Psoas muscle (tissue), 8 donors: ENCODE results near the gene CHN2. TPM values are rescaled to one million over a fixed set of nuclear protein-coding genes. Genes with fewer than 3 reads are reported as not detected.

Experiments used
- ATAC-seq, 4 donors: fragments of 200-7000 bp; cut with Tn5 transposase; one replicate each; pipeline ENCODE4 v1.9.1; 2020; ENCODE audit warnings: moderate library complexity in 3 of 4, mild to moderate bottlenecking in 2 of 4
- DNase-seq, 2 donors: peaks; one replicate each; pipeline ENCODE4 v3.0.0-alpha.2; 2020
- H3K27ac ChIP-seq: fragments of 200-600 bp; one replicate; pipeline ENCODE4 v1.8.0; 2022
- H3K27me3 ChIP-seq, 3 donors: fragments of 200-600 bp in 1 of 3; one replicate each; pipeline versions ENCODE4 v1.6.1 to v1.8.0; 2013 to 2022; ENCODE audit warnings: low read length in 2 of 3, mild to moderate bottlenecking in 2 of 3, moderate library complexity in 1 of 3; ENCODE audit not compliant: insufficient read depth in 3 of 3
- H3K36me3 ChIP-seq, 2 donors: fragments of 200-600 bp in 1 of 2; one replicate each; pipeline versions ENCODE4 v1.6.1 to v1.8.0; 2013 to 2022; ENCODE audit warnings: low read depth in 1 of 2, mild to moderate bottlenecking in 1 of 2, moderate library complexity in 1 of 2; ENCODE audit not compliant: insufficient read depth in 1 of 2
- H3K4me1 ChIP-seq: fragments of 200-600 bp; one replicate; pipeline ENCODE4 v1.8.0; 2022
- H3K4me3 ChIP-seq: fragments of 200-600 bp; one replicate; pipeline ENCODE4 v1.8.0; 2022; ENCODE audit warnings: mild to moderate bottlenecking
- H3K9me3 ChIP-seq: fragments of 200-600 bp; one replicate; pipeline ENCODE4 v1.8.0; 2022
- WGBS, 3 donors: extraction: QIAGEN DNeasy Blood & Tissue Kit; methylation state at CpG; one replicate each; pipeline versions ENCODE4 v1.1.6 to v1.1.7; 2013; 5-methylcytosine and 5-hydroxymethylcytosine counted together
- intact Hi-C, 2 donors: fragments of 100-400 bp; cut with DNase I; formaldehyde crosslinking; loops; one replicate each; pipeline versions ENCODE4 v1.11.0 to v1.14.2; 2022
- polyA plus RNA-seq, 3 donors: library from polyadenylated mRNA; stranded (reverse); fragments of 200-250 nt; gene quantifications; one replicate each; pipeline ENCODE4 v1.2.3, GENCODE V29; 2013
- total RNA-seq, 4 donors: library from RNA; stranded (reverse); fragmentation: NEBNext Ultra II Directional in 2 of 4; extraction: Animal tissue kit (Norgen Biotek cat#: 25700) in 2 of 4; gene quantifications; one replicate each; pipeline versions ENCODE4 v1.2.1 to v1.2.4, GENCODE V29; 2021 to 2023
- TF ChIP-seq, protein P1 (sequence below): fragments of 200-600 bp; IDR thresholded peaks from one replicate; pipeline ENCODE4 v1.8.0; 2022; ENCODE audit warnings: antibody characterized with exemption
- donor health status: healthy with polysubstance abuse.
- donor health status: DM: no; HTN: no; CAD: no; lungs with moderate emphysema.
- donor health status: Bipolar disorder and iron deficiency.
- donor health status: healthy.
- donor health status: DM: yes; HTN: yes; CAD: no.
- donor health status: DM: no; HTN: no; CAD: no.
- donor health status: DM: no; HTN: no; CAD: no.
- donor health status: DM: yes; HTN: yes; CAD: no.

Gene CHN2
- total and polyA plus RNA-seq, 7 donors, result 0.43 to 18.1 (median 2.3) TPM

DNA sequence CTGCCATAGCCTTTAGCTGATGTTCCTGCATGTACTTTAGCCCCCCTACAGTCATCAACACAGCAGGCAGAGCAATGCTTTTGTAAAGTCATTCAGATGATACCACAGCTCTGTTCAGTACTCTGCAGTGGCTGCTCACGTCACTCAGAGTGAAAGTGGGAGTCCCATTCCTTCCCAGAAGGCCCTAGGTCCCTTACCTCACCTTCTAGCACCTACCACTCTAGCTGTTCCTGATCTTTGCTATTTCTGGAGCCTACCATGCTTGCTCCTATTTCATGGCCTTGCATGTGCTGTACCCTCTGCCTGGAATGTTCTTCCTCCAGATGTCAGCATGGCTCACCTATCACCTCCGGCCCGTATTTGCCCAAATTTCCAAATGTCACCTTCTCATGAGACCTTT, 274.7 kb downstream of the CHN2 start:
- DNase-seq (no peak), ATAC-seq (no peak)
- no peak overlapping the region for H3K27ac ChIP-seq
- H3K4me3 ChIP-seq, result no peak overlapping the region
- no peaks in the 10 kb centered on the region for H3K4me1 ChIP-seq
- H3K27me3 ChIP-seq, result no peaks in the 10 kb centered on the region
- 90 to 96% (median 95%) methylated on average over 3 of the region's 3 CpGs for WGBS, 3 donors
- no peaks in the 10 kb centered on the region for H3K36me3 ChIP-seq
- TF ChIP-seq, protein P1, sequence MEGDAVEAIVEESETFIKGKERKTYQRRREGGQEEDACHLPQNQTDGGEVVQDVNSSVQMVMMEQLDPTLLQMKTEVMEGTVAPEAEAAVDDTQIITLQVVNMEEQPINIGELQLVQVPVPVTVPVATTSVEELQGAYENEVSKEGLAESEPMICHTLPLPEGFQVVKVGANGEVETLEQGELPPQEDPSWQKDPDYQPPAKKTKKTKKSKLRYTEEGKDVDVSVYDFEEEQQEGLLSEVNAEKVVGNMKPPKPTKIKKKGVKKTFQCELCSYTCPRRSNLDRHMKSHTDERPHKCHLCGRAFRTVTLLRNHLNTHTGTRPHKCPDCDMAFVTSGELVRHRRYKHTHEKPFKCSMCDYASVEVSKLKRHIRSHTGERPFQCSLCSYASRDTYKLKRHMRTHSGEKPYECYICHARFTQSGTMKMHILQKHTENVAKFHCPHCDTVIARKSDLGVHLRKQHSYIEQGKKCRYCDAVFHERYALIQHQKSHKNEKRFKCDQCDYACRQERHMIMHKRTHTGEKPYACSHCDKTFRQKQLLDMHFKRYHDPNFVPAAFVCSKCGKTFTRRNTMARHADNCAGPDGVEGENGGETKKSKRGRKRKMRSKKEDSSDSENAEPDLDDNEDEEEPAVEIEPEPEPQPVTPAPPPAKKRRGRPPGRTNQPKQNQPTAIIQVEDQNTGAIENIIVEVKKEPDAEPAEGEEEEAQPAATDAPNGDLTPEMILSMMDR, result no peak
- intact Hi-C loops, result no loop called here
- no peaks in the 10 kb centered on the region for H3K9me3 ChIP-seq

DNA sequence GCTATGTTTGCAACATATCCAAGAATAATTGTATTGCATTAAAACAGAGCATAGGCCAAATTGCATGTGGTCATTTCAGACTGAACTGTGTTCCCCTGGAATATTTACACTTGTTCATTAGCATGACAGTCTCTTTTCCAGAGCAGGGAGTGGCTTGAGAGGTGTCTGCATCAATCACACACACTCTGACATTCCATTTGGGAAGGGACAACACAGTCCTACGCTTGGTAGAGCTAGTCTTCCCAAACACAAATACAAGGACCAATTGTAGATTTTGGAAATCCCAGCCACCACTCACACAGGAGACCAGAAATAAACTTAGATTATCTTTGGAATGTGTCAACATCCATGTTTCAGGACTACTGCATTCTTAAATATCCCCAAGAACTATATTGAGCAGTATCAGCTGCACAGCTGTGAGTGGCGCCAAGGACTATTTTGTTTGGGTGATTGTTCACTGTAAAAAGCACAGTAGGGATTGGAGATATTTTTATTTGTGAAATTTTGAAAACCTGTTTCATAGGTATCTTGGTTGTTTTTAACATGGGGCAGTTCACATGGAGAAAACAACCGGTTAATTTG, 275.5 kb downstream of the CHN2 start:
- no peaks in the 10 kb centered on the region for H3K9me3 ChIP-seq
- H3K27ac ChIP-seq, result no peak overlapping the region
- TF ChIP-seq, protein P1, result no peak
- H3K36me3 ChIP-seq, result no peaks in the 10 kb centered on the region
- intact Hi-C loops, result no loop called here
- 83 to 91% (median 89%) methylated on average over 3 of the region's 3 CpGs for WGBS, 3 donors
- DNase-seq (no peak), ATAC-seq (no peak)
- H3K4me3 ChIP-seq, result no peak overlapping the region
- H3K4me1 ChIP-seq, result no peaks in the 10 kb centered on the region
- no peaks in the 10 kb centered on the region for H3K27me3 ChIP-seq

DNA sequence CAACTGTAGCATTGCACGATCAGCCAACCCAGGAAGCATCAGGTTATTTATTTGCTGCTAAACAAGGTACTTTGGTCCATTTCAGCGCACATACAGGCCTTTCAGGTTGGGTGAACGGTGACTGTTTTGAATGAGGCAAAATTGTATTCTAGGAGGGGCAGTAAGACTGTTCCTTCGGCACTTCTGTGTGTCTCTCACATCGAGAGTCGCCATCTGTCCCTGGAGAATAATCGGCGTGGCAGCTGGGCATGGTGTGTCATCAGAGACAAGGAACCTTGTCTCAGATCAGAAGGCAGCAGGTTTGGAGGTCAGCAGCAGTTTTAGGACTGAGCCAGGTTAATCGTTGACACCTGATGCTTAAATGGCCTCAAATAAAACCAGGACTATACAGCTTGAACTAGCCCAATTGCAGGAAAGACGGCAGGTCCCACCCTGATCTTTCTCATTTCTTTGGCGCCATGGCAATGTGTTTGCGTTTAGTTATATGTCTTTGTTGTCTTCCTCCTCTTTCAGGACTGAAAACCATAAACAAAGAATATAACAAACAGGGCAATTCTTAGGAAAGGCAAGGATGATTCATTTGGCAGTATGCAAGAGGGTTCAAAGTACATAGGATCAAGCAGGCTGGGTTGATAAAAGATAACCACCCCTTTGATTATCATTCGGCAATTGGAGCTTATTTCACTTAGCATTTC, 277.0 kb downstream of the CHN2 start:
- Histone ChIP-seq H3K4me1 (no peaks in the 10 kb centered on the region), H3K27ac (no peak overlapping the region), H3K4me3 (no peak overlapping the region), H3K36me3 (no peaks in the 10 kb centered on the region), H3K27me3 (no peaks in the 10 kb centered on the region), H3K9me3 (no peaks in the 10 kb centered on the region)
- TF ChIP-seq, protein P1, result no peak
- WGBS, 3 donors, result 59 to 63% (median 60%) methylated on average over 13 of the region's 13 CpGs
- ATAC-seq, result no peak
- intact Hi-C loops, result no loop called here
- DNase-seq, result no peak

DNA sequence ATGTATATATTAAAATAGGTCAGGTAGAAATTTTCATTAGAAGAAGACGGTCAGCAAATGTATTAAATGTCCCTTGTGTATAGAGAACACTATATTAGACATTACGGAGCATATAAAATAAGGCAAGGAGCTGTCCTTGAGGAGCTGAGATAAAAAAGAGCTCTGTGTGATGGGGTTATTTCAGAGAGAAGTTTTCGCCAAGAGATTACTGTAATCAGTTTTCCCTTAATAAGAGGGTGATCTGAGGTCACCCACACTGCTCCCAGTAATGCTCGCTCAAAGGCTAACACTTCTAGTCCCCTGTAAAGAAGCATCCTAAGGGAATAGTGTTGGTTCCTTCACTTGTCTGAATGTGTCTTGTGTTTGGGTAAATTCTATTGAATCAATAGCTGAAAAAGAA, 282.3 kb downstream of the CHN2 start:
- Histone ChIP-seq H3K4me3 (no peak overlapping the region), H3K9me3 (no peaks in the 10 kb centered on the region), H3K27me3 (no peaks in the 10 kb centered on the region), H3K4me1 (no peaks in the 10 kb centered on the region), H3K36me3 (no peaks in the 10 kb centered on the region), H3K27ac (no peak overlapping the region)
- intact Hi-C loops, result no loop called here
- DNase-seq (no peak), ATAC-seq (no peak)
- WGBS, 3 donors, result 62 to 87% (median 81%) methylated on average over 4 of the region's 4 CpGs
- TF ChIP-seq, protein P1, result no peak
